HUES64 (cell line): ENCODE measurements around the gene CDYL2.
"Not testable (repeated sequence)": the region's sequence is repeated elsewhere in the genome, so short reads cannot be mapped to it uniquely, and the experiment has no call there.

Source experiments
- H3K27ac ChIP-seq: 2 replicates; pipeline ENCODE4 v1.7.0; 2013; ENCODE audit warnings: low read depth, low read length, inconsistent platforms
- H3K27me3 ChIP-seq: 2 replicates; pipeline ENCODE4 v1.6.1; 2013; ENCODE audit warnings: mild to moderate bottlenecking, low read length; ENCODE audit not compliant: insufficient read depth
- H3K36me3 ChIP-seq: 2 replicates; pipeline ENCODE4 v1.6.1; 2013; ENCODE audit warnings: mild to moderate bottlenecking, low read length; ENCODE audit not compliant: insufficient read depth
- H3K4me1 ChIP-seq: 2 replicates; pipeline ENCODE4 v1.6.1; 2013; ENCODE audit warnings: mild to moderate bottlenecking, low read length, moderate library complexity; ENCODE audit not compliant: insufficient read depth
- H3K4me3 ChIP-seq: 2 replicates; pipeline ENCODE4 v1.5.1; 2013; ENCODE audit warnings: mild to moderate bottlenecking, low read length, moderate library complexity
- H3K9ac ChIP-seq: 2 replicates; pipeline ENCODE4 v1.6.1; 2013; ENCODE audit warnings: mild to moderate bottlenecking, low read depth, low read length
- H3K9me3 ChIP-seq: 2 replicates; pipeline ENCODE4 v1.6.1; 2013; ENCODE audit warnings: low read depth, low read length; ENCODE audit not compliant: insufficient read depth
- WGBS: fragments of 150-250, 120-280 bp; methylation state at CpG from one replicate; pipeline ENCODE4 v1.1.7; 2013; ENCODE audit warnings: missing lambda C conversion rate; 5-methylcytosine and 5-hydroxymethylcytosine counted together

CDYL2 gene

DNA sequence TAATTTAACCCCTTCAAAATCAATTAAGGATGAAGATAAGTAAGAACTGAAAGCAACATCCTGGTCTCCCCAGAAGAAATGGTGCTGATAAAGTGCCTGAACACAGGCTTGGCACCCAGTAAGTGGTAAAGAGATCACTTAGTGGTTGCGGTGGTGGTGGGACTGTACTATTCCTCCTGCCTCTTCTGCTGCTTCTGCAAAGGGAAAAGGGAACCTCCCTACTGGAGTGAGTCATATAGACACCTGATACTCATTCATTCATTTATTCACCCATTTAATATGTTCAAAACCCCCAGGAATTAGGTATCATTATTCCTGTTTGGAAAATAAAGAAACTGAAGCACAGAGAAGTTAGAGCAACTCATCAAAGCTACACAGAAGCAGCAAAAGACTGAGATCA, 60.6 kb downstream of the CDYL2 start:
- WGBS, result 90% methylated on average over 1 of the region's 1 CpG
- H3K9me3 ChIP-seq, result peaks cover 14% of the 10 kb centered on the region; the same call in 1 of the 2 replicates
- no peaks in the 10 kb centered on the region for H3K27me3 ChIP-seq
- no peak overlapping the region for H3K4me3 ChIP-seq
- H3K27ac ChIP-seq, result no peak overlapping the region
- H3K36me3 ChIP-seq, result no peaks in the 10 kb centered on the region
- H3K9ac ChIP-seq, result no peak overlapping the region
- no peaks in the 10 kb centered on the region for H3K4me1 ChIP-seq

DNA sequence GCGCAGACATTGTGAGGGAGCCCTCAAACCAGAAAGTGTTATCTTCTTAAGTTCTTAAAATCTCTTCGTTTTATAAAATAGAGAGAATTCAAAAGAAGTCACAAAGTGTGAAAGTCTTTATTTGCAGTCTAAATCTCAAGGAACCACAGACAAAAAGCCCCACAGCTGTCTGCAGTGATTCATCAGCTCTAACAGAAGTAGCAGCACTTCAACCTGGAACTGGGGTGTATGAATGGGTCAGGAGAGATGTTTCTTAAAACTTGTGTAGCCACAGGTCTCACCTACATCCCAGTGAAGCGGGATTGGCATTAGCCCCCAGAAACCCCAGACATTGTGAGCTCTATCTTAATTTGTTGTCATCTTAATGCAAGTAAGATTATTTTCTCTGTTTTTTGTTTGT, 61.1 kb downstream of the CDYL2 start:
- Histone ChIP-seq H3K27me3 (no peaks in the 10 kb centered on the region), H3K4me3 (no peak overlapping the region), H3K36me3 (no peaks in the 10 kb centered on the region), H3K27ac (no peak overlapping the region), H3K9ac (no peak overlapping the region), H3K4me1 (no peaks in the 10 kb centered on the region), H3K9me3 (peaks cover 14% of the 10 kb centered on the region; the same call in 1 of the 2 replicates)
- WGBS, result 97% methylated on average over 2 of the region's 3 CpGs

DNA sequence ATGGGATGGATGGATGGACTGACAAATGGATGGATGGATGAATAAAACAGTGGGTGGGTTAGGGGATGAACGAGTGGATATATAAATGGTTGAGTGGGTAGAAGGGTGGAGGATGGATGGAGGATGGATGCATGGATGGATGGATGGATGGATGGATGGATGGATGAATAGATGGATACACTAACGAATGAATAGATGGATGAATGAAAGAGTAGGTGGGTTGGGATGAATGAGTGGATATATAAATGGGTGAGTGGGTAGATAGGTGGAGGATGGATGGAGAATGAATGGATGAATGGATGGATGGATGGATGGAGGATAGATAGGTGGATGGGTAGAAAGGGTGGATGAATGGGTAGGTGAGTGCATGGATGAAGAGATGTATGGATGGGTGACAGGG, 62.1 kb downstream of the CDYL2 start:
- no peak overlapping the region for H3K27ac ChIP-seq
- H3K27me3 ChIP-seq, result no peaks in the 10 kb centered on the region
- no peak overlapping the region for H3K4me3 ChIP-seq
- H3K4me1 ChIP-seq, result no peaks in the 10 kb centered on the region
- H3K9ac ChIP-seq, result no peak overlapping the region
- H3K36me3 ChIP-seq, result no peaks in the 10 kb centered on the region
- WGBS, result 92% methylated on average over 2 of the region's 2 CpGs
- H3K9me3 ChIP-seq, result peaks cover 14% of the 10 kb centered on the region; the same call in 1 of the 2 replicates

DNA sequence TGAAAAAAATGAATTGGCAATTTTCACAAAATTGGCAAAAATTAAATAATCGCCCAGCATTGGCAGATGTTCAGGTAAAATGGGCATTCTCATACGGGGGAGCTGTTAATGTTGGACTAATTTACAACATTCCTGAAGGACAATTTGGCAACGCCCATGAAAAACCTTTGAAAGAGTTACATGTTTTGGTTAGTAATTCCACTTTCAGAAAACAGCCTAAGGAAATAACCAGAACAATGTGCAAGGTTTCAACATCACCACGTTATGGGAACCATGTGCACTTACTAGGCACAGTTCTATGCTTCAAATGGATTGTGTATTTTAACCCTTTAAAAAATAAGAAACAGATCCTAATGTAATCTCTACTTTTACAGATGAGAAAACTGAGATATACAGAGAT, 62.7 kb downstream of the CDYL2 start:
- no peaks in the 10 kb centered on the region for H3K36me3 ChIP-seq
- peaks cover 14% of the 10 kb centered on the region; the same call in 1 of the 2 replicates for H3K9me3 ChIP-seq
- no peaks in the 10 kb centered on the region for H3K27me3 ChIP-seq
- no peak overlapping the region for H3K27ac ChIP-seq
- 93% methylated on average over 4 of the region's 4 CpGs for WGBS
- H3K9ac ChIP-seq, result no peak overlapping the region
- no peaks in the 10 kb centered on the region for H3K4me1 ChIP-seq
- H3K4me3 ChIP-seq, result no peak overlapping the region

DNA sequence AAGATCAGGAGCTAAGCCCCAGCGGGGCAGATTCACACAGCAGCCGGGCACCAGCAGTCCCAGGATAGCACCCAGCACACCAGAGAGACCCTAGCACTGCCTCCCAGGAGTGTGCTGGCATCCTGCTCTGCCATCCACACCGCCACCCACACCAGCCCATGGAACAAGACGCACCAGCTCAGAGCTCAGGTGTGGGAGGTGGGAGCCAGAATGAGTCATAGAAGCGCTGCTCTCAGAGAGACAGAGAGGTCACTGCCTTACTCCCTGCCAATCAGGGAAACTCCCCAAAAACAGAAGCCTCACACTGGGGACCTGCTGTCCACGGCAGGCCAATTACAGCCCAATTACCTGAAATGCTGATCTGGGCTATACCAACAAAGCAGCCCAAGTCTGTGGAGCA, 64.9 kb downstream of the CDYL2 start:
- Histone ChIP-seq H3K4me3 (no peak overlapping the region), H3K27ac (no peak overlapping the region), H3K9ac (no peak overlapping the region), H3K4me1 (no peaks in the 10 kb centered on the region), H3K27me3 (no peaks in the 10 kb centered on the region), H3K36me3 (no peaks in the 10 kb centered on the region), H3K9me3 (peaks cover 14% of the 10 kb centered on the region; the same call in 1 of the 2 replicates)
- WGBS, result 94% methylated on average over 6 of the region's 6 CpGs

DNA sequence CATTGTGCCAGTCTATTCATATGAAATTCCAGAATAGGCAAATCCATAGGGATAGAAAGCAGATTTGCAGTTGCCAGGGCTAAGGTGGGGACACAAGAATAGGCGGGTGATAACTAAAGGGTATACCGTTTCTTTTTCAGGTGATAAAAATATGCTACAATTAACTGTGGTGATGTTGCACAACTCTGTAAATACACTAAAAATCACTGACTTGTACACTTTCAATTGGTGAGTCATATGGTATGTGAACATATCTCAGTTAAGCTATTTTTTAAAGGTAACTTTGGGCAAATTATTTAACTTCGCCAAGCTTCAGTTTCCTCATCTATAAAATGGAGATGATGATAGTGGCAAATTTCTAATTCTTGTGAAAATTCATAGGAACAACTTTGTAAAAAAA, 65.9 kb downstream of the CDYL2 start:
- Histone ChIP-seq H3K4me3 (no peak overlapping the region), H3K9ac (no peak overlapping the region), H3K4me1 (no peaks in the 10 kb centered on the region), H3K27me3 (no peaks in the 10 kb centered on the region), H3K9me3 (peaks cover 14% of the 10 kb centered on the region; the same call in 1 of the 2 replicates), H3K27ac (no peak overlapping the region), H3K36me3 (no peaks in the 10 kb centered on the region)
- 100% methylated on average over 3 of the region's 3 CpGs for WGBS

DNA sequence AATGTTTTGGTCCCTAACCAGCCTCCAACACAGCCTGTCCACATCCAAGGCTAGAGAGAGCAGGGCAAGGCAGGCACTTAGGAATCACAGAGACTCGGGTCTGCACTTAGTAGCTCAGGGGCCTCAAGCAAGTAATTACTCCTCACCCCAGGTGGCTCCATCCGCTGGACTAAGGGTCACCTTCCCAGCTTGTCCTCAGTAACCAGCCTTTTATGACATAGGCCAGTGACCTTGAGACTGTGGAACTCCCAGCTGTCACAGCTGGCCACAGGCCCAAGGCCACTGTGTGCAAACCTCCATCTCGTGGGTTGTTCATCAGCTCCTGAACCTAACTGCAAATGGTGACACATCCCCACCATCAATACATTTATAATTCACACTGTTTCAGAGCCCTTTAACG, 68.6 kb downstream of the CDYL2 start:
- H3K9ac ChIP-seq, result no peak overlapping the region
- H3K4me1 ChIP-seq, result no peaks in the 10 kb centered on the region
- WGBS, result 82% methylated on average over 4 of the region's 4 CpGs

DNA sequence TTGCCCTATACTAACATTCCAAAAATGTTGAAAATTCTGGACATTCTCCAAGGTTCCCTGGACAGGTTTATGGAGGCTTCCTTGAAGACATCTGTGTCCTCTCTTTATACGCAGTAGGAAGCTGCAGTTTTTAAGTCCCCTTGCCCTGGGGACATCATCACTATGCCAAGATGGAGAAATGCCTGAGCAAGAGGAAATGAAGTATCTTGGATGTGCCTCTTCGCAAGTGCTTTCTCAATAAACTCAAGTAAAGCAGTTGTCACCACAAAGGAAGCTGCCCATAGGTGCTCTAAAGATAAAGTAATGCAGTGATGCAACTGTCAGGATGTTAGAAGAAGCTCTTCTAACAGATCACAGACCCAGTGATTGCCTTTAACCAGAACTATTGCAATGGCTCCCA, 71.0 kb downstream of the CDYL2 start:
- no peaks in the 10 kb centered on the region for H3K4me1 ChIP-seq
- no peaks in the 10 kb centered on the region for H3K27me3 ChIP-seq
- no peak overlapping the region for H3K27ac ChIP-seq
- H3K9ac ChIP-seq, result no peak overlapping the region
- no peak overlapping the region for H3K4me3 ChIP-seq
- no peaks in the 10 kb centered on the region for H3K36me3 ChIP-seq
- WGBS, result 49% methylated on average over 2 of the region's 2 CpGs
- no peaks in the 10 kb centered on the region for H3K9me3 ChIP-seq

More for the DNA sequence above, 68.6 kb downstream of the CDYL2 start:
- H3K9me3 ChIP-seq, result peaks cover 8% of the 10 kb centered on the region; the same call in 1 of the 2 replicates
- no peak overlapping the region for H3K27ac ChIP-seq
- H3K36me3 ChIP-seq, result no peaks in the 10 kb centered on the region
- no peak overlapping the region for H3K4me3 ChIP-seq
- H3K27me3 ChIP-seq, result no peaks in the 10 kb centered on the region

DNA sequence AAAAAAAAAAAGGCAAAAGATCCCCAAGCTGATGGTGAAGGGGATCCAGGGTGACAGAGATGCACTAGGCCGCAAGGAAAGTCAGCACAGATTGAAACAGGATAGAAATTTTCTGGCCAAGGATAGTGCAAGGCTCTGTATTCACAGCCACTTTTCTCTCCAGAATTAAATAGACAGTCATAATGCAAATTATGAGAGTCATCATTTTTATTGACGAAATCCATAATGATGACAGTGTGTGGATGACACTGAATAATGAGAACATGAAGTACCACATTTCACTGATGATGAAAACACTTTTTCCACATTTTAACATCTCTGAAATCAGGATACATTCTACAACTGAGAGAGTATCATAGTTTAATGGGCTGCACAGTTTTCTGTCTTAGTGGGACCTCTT, 72.5 kb downstream of the CDYL2 start:
- no peak overlapping the region for H3K4me3 ChIP-seq
- no peak overlapping the region for H3K27ac ChIP-seq
- no peaks in the 10 kb centered on the region for H3K36me3 ChIP-seq
- H3K27me3 ChIP-seq, result no peaks in the 10 kb centered on the region
- whole genome bisulfite sequencing, result 100% methylated on average over 2 of the region's 2 CpGs
- H3K4me1 ChIP-seq, result no peaks in the 10 kb centered on the region
- H3K9me3 ChIP-seq, result 0 out of 2 replicates have a peak, but pooled peaks cover under 1% of the 10 kb centered on the region
- H3K9ac ChIP-seq, result no peak overlapping the region

DNA sequence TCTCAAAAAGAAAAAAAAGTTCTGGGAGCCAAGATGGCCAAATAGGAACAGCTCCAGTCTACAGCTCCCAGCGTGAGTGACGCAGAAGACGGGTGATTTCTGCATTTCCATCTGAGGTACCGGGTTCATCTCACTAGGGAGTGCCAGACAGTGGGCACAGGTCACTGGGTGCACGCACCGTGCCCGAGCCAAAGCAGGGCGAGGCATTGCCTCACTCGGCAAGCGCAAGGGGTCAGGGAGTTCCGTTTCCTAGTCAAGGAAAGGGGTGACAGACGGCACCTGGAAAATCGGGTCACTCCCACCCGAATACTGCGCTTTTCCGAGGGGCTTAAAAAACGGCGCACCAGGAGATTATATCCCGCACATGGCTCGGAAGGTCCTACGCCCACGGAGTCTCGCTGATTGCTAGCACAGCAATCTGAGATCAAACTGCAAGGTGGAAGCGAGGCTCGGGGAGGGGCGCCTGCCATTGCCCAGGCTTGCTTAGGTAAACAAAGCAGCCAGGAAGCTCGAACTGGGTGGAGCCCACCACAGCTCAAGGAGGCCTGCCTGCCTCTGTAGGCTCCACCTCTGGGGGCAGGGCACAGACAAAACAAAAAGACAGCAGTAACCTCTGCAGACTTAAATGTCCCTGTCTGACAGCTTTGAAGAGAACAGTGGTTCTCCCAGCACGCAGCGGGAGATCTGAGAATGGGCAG, 77.2 kb downstream of the CDYL2 start:
- not testable (repeated sequence) for H3K9ac ChIP-seq, H3K9me3 ChIP-seq, H3K27ac ChIP-seq, H3K36me3 ChIP-seq, H3K4me3 ChIP-seq, H3K4me1 ChIP-seq, H3K27me3 ChIP-seq
- 91% methylated on average over 29 of the region's 29 CpGs for WGBS

DNA sequence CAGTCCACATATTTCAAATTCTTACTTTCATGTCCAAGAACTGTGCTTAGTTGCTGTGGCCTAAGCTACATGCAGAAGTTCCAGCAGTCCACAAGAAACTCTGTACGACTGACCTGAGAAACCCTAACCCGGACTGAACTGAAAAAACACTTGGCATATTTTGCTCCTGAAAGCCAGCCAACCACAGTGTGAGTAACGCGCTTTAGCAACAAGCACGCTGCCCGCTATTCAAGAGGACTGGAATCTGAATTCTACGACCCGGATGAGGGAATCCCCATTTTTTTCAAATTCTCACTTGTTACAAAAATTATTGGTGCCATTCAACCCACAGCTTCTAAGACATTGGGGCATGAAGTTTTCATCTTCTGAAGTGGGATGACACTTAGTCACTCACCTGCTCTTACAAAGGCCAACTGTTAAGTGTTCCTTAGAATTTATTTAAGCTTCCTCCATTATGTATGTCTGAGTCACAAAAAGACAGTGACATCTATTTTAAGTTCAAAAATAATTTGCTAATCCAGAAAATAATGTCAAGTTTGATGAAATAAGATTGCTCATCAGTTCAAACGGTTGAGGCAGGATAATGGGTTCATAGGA, 78.7 kb downstream of the CDYL2 start:
- no peaks in the 10 kb centered on the region for H3K27me3 ChIP-seq
- H3K9me3 ChIP-seq, result 0 out of 2 replicates have a peak, but pooled peaks cover 6% of the 10 kb centered on the region
- WGBS, result 96% methylated on average over 9 of the region's 9 CpGs

More for the DNA sequence above, 78.7 kb downstream of the CDYL2 start:
- Histone ChIP-seq H3K27ac (no peak overlapping the region), H3K4me1 (no peaks in the 10 kb centered on the region), H3K36me3 (no peaks in the 10 kb centered on the region), H3K9ac (no peak overlapping the region), H3K4me3 (no peak overlapping the region)
